Tibial nerve (tissue), 3 donors: Measurements from ENCODE around the gene KCNAB2.

ENCODE experiments used
- CTCF ChIP-seq, 5 experiments: fragments of 200-600 bp in 3 of 5; fragments of 450-650 bp in 2 of 5; sonication (generic) in 3 of 5; IDR thresholded peaks; one replicate each; pipeline ENCODE4 v1.5.1; 2016 to 2019; ENCODE audit warnings: antibody characterized with exemption in 5 of 5, mild to moderate bottlenecking in 3 of 5, moderate library complexity in 2 of 5
- POLR2A ChIP-seq, 2 donors: fragments of 450-650 bp; IDR thresholded peaks; one replicate each; pipeline ENCODE4 v1.6.1; 2017; ENCODE audit warnings: antibody characterized with exemption in 2 of 2, mild to moderate bottlenecking in 2 of 2, moderate library complexity in 2 of 2

- TF ChIP-seq CTCF (IDR thresholded peaks at IDR 0.05) (no peak), POLR2A (IDR thresholded peaks at IDR 0.05) (no peak)
Measured at GRCh38 chr1:6124746-6125365, 79.2 kb downstream of the KCNAB2 start.
